Measurements from ENCODE around the gene HNRNPA1L2.
"Not testable (repeated sequence)": the region's sequence is repeated elsewhere in the genome, so short reads cannot be mapped to it uniquely, and the experiment has no call there.

The HNRNPA1L2 gene

DNA sequence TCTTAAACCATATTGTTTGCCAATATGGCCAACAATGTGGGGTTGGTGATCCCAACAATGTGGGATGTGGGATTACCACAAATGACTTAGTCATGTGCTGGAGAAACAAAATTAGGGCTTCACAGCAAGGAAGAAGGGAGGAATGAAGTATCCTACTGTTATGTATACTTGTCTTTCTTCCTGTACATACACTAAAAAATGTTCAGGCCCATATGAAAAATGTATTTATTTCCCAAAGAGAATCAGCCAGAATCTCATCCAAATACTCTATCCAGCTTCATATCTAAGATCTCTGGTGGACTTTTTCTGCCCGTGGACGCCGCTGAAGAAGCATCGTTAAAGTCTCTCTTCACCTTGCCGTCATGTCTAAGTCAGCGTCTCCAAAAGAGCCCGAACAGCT lies at the start of gene HNRNPA1L2:
HNRNPA1L2 (plus strand) TSS at position 301 of the 400 bp plus-strand sequence; CDS start at position 363, 62 bp downstream.
- no peak for DNase-seq

DNA sequence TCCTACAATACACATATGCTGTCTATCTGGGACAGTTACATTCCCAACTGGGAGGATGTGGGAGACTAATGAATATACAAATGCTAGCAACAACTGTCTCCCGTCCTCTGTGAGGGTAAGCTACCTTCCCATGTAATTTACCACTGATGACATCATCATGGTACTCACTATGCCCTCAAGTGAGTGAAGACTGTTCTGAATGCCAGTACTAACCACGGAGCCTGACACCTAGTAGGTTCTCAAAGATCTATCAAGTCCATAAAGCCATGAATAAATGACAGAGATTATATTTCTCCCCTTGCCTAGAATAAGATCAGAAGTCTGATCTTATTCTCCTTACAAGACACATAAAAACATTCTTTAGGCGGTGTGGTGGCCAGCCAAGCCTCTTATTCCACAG lies 49.1 kb upstream of the HNRNPA1L2 start:
- DNase-seq = not testable (repeated sequence)

DNA sequence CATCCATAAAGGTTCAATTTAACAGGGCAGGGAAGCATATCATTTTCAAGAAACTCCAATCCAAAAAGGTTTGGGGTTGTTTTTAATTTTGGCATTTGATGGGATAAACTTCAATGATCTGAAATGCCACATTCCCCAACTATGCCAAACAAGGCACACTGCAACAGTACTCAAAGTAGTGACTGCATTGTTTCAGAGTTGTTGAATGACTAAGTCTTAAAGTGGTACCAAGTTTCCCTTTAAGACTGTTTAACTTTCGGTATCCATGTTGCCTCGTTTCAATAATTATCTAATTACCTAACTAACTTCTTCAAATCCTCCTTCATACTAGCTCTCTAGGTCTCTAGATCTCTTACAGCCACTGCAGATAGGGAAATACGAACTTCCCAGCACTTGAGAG lies 48.4 kb upstream of the HNRNPA1L2 start:
- DNase-seq = not testable (repeated sequence)

DNA sequence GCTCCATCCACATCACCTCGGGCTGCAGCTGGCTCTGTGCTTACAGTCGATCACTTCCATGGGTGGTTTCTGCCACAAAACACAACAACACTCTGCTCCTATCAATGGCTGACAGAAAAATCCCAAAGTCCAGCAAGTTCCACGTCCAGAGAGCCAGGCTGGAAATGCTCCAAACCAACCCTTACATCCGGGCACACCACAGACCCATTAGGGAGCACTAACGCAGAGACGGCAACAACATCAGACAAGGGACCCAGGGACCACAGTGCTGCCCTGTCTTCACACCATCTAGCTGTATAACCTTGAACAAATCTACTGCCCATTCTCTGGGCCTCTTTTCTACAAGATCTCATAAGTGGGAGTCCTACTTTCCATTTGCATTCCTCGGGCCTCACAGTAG lies 47.9 kb upstream of the HNRNPA1L2 start:
- DNase-seq = not testable (repeated sequence)

DNA sequence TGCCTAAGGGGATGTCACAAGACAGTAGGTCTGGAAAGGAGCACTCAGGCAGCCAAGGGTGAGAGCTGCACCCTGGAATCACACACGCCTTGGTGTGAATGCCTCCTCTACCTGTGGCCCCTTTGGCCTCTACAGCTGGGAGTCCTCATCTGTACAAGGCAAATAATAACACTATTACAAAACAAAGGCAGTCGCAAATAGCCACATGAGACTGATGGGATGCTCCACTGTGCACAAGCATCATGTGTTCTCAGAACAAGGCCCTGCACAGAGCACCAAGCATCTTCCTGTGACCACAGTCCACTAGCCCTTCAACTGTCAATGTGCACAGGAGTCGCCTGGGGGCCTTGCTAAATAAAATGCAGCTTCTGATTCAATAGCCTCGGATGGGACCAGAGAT lies 44.6 kb upstream of the HNRNPA1L2 start:
- DNase-seq = no peak

DNA sequence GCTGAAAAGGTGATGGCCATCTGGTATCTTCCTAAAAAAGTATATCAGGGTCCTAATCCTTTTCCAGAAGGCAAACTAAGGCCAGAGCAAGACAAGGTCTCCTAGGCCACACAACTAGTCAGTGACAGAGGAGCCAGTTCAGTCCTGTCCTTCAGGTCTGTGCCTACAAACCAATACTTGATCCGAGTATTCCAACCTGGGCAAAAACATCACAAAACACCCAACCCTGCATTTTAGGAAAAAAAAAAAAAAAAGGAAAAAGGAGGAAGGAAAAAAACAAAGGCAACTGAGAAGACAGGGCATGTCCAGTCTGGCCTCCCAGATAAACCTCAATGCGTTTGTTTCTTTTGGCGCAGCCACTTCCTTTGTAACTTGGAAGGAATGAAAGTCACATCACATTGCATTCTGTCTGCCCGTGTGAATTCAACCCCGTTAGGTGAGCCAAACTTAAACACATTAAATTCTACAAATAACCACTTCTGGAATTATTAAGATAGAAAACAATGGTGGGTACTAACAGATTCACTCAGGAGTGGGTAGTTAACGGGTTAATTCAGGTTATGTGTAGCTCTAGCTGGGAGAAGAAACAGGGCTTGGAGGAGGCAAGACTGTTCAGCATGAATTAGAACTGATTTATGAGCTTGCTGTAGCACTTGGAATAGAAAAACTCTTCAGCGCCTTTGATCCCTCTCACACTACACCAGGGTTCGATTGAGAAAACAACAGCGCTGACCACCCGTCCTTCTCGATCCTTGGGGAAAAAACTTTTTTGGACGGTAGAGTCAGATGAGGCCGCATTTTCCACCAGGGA lies 43.0 kb upstream of the HNRNPA1L2 start:
- peak; percentile 5 for DNase-seq

DNA sequence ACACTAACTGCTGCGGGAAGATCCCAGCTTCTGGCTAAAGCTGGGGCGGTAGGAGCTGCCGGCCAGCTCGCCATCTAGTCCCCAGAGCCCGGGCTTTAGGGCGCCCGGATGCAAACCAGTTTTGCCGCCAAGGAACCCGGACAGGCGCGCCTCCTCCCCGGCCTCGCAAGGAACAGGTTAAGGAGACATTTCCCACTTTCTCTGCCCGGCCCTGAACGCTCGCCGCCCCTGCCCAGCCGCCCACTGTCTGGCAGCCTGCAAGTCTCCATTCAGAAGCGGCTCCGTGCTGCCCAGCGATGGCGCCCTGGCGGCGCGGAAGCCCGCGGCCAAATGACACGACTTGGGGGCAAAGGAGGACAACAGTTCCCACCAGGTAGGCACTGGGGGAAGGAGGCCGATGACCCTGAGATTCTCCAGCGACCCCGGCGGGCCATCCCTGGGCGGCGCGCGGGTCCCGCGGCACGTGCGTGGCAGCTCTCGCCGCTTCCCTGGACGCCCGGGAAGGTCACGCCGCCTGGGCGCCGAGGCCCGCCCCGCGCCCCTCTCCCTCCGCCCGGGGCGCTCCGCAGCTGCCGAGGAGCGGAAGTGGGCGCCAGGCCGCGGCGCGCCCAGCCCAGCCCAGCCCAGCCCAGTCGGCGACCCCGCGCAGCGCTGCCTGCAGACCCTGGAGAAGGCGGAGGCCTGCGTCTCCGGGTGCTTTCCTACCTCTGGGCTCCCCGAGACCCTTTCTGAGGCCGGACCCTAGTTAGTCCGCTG lies 42.2 kb upstream of the HNRNPA1L2 start:
- DNase-seq = no peak

DNA sequence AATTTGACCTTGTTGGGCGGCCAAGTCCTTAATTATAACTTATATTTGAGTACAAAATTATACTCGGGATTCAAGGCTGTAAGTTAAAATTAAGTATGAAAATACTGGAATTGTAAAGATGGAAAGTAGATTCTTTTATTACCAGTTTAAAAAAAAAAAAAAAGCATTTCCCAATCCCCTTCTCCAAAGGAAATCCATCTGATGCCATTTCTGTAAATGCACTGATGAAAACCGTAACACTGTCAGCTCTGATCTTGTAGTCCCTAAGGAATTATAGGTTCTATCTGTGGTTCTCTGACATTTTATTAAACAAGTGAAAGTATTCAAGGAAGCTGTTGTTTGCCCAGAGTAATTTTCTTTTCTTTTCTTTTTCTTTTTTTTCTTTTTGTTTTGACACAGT lies 41.6 kb upstream of the HNRNPA1L2 start:
- no peak for DNase-seq

DNA sequence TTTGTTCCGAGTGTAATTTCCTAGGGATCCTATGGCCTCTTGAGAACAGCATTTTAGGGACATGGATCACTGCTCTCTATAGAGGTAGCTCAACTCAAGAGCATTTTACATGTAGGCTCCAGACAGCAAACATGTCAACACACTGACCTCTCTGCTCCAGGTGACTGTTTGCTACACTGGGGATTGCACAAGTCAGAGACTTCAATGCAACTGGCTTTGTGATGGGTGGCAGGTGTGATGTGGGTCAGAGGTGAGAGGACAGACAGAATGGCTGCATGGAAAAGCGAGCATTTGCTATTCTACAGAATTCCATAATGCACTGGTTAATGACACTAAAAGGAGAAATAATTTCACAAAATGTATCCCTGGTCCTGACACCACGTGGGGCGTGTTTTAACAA lies 38.9 kb upstream of the HNRNPA1L2 start:
- DNase-seq = not testable (repeated sequence)

DNA sequence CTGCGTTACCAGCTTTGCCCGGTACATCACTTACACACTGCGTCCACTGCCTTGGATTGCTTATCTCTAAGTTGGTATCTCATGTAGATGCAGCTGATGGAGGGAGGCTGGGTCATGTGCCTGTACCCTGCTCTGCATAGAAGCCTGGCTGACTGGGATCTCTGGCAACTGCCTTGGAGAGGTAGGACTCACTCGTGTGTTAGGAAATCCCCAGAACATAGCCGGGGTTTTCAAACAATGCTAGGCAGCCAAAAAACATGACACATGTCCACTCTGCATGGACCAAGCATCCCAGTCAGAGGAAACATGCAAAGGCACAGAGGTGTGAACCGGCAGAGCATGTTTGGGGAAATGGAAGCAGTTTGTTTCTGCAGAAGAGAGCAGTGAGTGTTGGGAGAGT lies 36.1 kb upstream of the HNRNPA1L2 start:
- DNase-seq = not testable (repeated sequence)

DNA sequence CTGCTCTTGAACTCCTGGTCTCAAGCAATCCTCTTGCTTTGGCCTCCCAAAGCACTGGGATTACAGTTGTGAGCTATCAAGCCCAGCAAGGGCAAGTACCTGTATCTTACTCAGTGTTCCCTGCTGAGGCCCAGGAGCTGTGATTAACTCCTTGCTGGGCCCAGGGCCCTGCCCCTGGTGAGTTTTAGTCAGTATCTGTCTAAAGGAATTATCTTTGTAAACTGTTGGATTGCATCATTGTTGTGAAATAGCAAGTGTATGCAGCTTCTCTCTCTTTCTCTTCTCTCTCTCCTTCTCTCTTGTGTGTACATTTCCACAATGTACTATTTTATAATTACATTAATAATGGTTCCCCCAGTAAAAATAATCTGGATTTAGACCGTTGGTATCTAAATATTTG lies 35.4 kb upstream of the HNRNPA1L2 start:
- DNase-seq = not testable (repeated sequence)

DNA sequence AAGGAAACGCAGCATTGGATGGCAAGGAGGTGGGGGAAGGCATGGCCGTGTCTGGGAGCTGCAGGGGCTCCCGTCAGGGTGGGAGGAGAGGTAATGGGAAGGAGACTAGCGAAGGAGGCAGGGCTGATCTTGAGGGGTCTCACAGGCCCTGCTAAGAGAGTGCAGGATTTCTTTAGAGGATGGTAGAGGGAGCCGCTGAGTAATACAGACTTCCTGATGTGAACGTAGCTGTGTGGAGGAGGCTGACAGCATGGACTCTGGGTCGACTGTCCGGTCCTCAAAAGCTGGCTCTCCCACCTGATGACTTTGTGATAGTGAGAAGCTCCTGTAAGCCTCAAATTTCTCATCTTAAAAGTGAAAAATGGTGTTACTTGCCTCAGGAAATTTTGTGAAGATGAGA lies 34.0 kb upstream of the HNRNPA1L2 start:
- DNase-seq = not testable (repeated sequence)

DNA sequence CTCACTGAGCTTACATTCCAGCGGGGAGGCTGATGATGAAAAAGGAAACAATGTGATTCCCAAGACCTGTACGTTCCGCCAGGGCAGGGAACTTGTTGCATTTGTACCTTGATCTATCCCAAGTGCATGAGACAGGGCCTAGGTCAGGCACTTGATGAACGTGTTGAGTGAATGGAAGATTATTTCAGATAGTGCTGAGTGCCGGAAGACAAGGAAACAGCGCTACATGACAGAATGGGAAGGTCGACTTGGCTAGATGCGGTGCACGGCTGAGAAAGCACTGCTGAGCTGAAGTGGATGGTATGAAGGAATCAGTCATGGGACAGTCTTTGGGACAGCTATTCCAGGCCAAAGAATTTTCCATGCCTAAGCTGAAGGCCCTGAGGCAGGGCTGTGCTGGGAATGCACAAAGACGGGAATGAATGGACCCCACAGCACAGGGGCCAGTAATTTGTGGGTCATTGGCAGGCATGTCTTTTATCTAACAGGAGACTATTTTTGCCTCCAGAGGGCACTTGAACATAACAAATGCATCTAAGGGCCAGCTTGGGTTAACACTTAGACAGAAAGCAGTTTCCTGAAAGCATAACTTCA lies 33.1 kb upstream of the HNRNPA1L2 start:
- not testable (repeated sequence) for DNase-seq

DNA sequence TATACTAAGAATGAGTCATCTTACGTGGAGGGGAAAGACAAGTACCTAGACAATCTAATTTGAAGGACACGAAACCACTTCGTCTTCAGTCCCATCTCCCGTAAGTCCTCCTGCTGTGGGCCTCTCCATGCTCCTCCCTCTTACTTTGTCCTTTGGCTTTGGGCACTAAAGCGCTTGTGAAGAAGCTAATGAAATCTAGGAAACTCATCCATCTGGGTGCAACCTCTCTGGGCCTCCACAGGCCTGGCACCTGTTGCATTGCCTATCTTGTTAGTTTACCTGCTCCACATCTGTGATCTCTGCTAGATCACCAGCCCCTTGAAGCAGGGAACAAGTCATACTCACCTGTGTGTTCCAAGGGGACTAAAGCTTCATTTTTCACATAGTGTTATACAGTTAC lies 32.1 kb upstream of the HNRNPA1L2 start:
- not testable (repeated sequence) for DNase-seq

DNA sequence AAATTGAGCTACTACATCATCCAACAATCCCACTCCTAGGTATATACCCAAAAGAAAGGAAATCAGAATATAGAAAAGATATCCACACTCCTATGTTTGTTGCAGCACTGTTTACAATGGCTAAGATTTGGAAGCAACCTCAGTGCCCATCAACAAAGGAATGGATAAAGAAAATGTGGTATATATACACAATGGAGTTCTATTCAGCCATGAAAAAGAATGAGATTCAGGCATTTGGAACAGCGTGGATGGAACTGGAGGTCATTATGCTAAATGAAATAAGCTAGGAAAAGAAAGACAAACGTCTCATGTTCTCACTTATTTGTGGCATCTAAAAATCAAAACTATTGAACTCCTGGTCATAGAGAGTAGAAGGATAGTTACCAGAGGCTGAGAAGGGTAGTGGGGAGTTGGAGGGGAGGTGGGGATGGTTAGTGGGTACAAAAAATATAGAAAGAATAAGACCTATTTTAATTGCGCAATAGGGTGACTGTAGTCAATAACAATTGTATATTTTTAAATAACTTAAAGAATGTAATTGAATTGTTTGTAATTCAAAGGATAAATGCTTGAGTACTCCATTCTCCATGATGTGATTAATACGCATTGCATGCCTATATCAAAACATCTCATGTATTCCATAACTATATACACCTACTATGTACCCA lies 27.0 kb upstream of the HNRNPA1L2 start:
- no peak for DNase-seq

DNA sequence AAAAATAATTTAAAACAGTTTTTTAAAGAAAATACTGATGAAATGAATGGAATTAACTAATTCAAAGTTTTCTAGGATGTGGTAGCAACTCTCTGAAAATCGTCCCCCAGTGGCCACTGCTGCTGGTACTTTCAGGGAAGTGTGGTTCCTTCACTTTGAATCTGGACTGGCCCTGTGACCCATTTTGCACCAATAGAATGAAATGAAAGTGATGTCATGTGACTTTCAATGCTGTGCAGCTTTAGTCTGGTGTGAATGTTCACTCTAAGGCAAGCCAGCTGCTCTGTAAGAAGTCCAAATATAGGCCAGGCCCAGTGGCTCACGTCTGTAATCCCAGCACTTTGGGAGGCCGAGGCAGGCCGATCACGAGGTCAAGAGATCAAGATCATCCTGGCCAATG lies 26.4 kb upstream of the HNRNPA1L2 start:
- DNase-seq = no peak

DNA sequence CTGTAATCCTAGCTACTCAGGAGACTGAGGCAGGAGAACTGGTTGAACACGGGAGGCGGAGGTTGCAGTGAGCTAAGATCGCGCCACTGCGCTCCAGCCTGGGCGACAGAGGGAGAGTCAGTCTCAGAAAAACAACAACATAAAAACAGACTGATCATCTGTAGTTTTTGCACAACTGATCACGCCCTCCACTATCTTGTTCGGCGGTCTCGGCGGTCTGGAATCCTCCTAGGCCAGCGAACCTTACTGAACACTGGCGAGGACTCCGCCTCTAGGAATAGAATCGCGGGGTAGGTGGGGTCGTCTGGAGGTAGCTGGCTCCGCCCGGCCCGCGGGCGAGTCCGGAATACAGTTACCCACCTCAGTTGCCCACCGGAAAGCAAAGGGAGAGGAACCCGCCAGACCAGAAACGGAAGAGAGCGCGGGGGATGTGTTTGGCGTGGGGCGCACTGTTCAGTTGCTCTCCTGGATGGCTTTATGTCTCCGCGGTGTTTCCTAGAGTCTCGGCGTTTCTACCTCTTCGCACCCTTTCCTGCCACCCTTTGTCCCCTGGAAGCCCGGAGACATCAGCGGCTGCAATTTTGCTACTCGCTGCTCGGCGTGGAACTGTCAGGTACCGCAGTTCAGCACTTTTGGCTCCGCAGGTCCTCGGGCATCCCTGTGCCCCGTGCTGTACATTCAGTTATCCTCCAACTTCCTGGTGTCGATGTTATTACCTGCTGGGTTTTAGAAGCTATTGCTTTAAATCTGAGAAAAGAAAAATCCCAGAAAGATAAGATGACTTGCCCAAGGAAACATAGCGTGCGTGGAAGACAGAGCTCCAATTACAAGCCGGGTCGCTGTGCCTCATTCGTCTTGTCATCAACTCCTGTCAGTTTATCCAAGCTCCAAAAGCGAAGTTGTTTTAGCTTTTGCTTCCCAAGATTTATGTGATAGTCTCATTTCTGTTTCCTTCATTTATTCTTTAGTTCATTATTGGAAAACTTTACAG lies 24.9 kb upstream of the HNRNPA1L2 start:
- DNase-seq = peak; percentile 66

DNA sequence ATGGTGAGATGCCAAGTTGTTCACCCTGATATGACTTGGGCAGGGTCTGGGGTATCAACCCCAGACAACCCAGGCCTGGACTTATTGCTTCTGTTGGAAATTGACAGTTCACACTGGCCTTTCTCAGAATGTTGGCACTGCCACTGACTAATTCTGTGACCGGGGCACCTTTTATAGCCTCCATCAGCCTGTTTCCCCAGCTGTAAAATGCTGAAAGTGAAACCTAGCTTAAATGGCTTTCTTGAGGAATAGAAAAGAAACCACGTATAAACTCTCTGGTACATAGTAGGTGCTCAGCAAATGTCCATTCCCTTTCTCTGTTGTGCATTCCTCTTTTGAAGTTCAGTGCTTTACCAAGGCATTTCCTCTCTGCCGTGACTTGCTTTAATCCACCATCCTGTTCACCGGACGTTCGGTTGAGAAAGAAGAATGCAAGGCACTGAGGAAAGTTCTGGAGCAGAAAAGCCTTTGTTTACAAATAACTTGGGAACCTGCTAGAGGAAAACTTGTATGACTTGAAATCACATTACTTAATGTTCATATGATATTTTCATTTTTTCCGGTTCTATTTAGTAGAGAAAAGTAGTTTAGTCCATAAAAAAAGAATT lies 11.0 kb upstream of the HNRNPA1L2 start:
- not testable (repeated sequence) for DNase-seq

DNA sequence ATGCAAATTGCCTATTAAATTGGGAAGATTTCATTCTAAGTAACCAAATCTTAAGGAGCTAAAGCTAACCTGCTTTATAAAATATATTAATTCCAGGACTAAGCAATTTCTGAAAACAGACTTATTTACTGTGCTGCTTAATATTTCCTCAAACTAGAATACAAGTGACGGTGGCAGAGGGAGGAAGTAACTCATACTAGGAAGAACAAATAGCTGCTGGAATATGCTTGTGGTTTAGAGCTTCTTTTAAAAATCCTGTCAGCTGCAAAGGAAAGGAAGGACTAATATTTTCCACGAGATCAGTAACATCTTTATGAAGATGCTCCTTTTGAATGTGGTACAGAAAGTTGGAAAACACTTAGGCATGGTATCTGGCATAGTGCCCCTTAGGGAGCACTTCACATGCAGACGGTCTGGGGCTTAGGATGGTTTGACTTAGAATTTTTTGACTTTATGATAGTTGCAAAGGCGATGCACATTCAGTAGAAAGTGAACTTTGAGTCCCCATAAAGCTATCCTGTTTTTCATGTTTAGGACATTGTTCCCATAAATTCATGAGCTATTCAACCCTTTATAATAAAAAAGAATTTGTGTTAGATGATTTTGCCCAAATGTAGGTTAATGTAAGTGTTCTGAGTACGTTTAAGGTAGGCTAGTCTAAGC lies 3.4 kb upstream of the HNRNPA1L2 start:
- no peak for DNase-seq

DNA sequence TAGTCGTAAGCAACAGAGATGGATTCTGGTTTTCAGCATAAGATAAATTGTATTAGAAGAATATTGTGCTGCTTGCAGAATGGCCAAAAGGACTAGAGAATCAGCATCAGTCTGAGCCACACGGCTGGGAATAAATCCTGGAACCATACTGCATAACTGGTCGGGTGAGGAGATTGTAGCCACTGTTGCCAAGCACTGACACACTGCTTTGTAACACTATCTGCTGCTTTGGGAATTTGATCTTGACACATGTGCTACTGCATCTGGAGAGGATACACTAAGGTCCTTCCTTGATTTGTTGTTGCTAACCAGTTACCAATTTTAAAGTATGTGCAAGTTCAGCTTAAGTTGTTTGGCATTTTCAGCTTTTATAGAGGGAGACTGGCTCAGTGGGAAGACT lies 1.9 kb downstream of the HNRNPA1L2 start:
- DNase-seq = no peak

DNA sequence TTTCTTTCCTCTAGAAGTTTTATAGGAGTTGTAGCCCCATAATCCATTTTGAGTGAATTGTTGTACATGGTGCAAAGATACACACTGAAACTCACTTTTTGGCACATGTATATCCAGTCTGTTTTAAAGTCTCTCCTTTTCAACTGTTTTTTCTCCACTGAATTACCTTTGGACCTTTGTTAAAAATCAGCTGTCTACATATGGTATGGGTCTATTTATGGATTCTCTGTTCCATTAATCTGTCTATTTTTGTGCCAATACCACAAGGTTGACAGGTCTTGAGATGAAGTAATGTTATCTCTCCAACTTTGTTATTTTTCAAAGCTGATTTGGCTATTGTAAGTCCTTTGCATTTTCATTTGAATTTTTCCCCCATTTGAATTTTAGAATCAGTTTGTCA lies 4.7 kb downstream of the HNRNPA1L2 start:
- DNase-seq = no peak
